Upper lobe of left lung (tissue), 4 donors: ENCODE measurements around the gene OSBPL3.

Source experiments
- EP300 ChIP-seq, 4 donors: sonication (generic); formaldehyde crosslinking; IDR thresholded peaks; one replicate each; pipeline ENCODE4 v1.5.1; 2017; ENCODE audit warnings: antibody characterized with exemption in 4 of 4, control low read depth in 2 of 4
- POLR2AphosphoS5 ChIP-seq, 2 donors: sonication (generic); formaldehyde crosslinking; IDR thresholded peaks; one replicate each; pipeline ENCODE4 v1.5.1; 2017; ENCODE audit warnings: antibody characterized with exemption in 2 of 2
- TF ChIP-seq, protein P1 (sequence below), 6 experiments: fragments of 450-650 bp in 4 of 6; fragments of 200-600 bp in 2 of 6; sonication (generic) in 2 of 6; IDR thresholded peaks; one replicate each; pipeline ENCODE4 v1.5.1; 2016 to 2019; ENCODE audit warnings: antibody characterized with exemption in 6 of 6

- TF ChIP-seq EP300 (IDR thresholded peaks at IDR 0.05) (no peak), POLR2AphosphoS5 (IDR thresholded peaks at IDR 0.05) (no peak)
- TF ChIP-seq, protein P1, sequence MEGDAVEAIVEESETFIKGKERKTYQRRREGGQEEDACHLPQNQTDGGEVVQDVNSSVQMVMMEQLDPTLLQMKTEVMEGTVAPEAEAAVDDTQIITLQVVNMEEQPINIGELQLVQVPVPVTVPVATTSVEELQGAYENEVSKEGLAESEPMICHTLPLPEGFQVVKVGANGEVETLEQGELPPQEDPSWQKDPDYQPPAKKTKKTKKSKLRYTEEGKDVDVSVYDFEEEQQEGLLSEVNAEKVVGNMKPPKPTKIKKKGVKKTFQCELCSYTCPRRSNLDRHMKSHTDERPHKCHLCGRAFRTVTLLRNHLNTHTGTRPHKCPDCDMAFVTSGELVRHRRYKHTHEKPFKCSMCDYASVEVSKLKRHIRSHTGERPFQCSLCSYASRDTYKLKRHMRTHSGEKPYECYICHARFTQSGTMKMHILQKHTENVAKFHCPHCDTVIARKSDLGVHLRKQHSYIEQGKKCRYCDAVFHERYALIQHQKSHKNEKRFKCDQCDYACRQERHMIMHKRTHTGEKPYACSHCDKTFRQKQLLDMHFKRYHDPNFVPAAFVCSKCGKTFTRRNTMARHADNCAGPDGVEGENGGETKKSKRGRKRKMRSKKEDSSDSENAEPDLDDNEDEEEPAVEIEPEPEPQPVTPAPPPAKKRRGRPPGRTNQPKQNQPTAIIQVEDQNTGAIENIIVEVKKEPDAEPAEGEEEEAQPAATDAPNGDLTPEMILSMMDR (IDR thresholded peaks at IDR 0.05) = no peak
Measured at GRCh38 chr7:24955313-24955712, 24.7 kb downstream of the OSBPL3 start.
